Hypothalamus (tissue), 51 donors: ENCODE results near the gene LRRC42.
A peak's percentile ranks its signal among the peaks of the same experiment; 100 is the strongest.
"Not testable (repeated sequence)": the region's sequence is repeated elsewhere in the genome, so short reads cannot be mapped to it uniquely, and the experiment has no call there.

Experiments used
- DNase-seq, 51 donors: peaks; one replicate each; lab custom pipeline; 2025; lab: John Stamatoyannopoulos, UW

LRRC42 gene

GRCh38 chr1:53964109-53964508 is 18.0 kb downstream of the LRRC42 start:
- DNase-seq: peak in 1 of 51 donors; percentile 16

GRCh38 chr1:53966794-53967193 is 20.6 kb downstream of the LRRC42 start:
- no peak for DNase-seq

GRCh38 chr1:53967409-53968124 is 21.4 kb downstream of the LRRC42 start:
- DNase-seq: no peak

- DNase-seq: no peak
Observed at GRCh38 chr1:53968125-53968513, 22.0 kb downstream of the LRRC42 start.

- not testable (repeated sequence) for DNase-seq
Observed at GRCh38 chr1:53969323-53969722, 23.2 kb downstream of the LRRC42 start.

GRCh38 chr1:53971718-53972117 is 25.6 kb downstream of the LRRC42 start:
- DNase-seq: no peak

GRCh38 chr1:53975861-53976260 is 29.7 kb downstream of the LRRC42 start:
- no peak for DNase-seq

GRCh38 chr1:53979712-53980450 is 33.7 kb downstream of the LRRC42 start:
- DNase-seq: no peak

- no peak for DNase-seq
Observed at GRCh38 chr1:53981220-53981619, 35.1 kb downstream of the LRRC42 start.

GRCh38 chr1:53982034-53982762 is 36.0 kb downstream of the LRRC42 start:
- DNase-seq: peak in 11 of 51 donors; percentile 2 to 31 (median 8)

GRCh38 chr1:53982763-53983104 is 36.6 kb downstream of the LRRC42 start:
- DNase-seq: no peak

- no peak for DNase-seq
Observed at GRCh38 chr1:53984726-53985125, 38.6 kb downstream of the LRRC42 start.

GRCh38 chr1:53986458-53986857 is 40.3 kb downstream of the LRRC42 start:
- no peak for DNase-seq

GRCh38 chr1:53987880-53988279 is 41.7 kb downstream of the LRRC42 start:
- DNase-seq: no peak

GRCh38 chr1:53992085-53992874 is 46.1 kb downstream of the LRRC42 start:
- DNase-seq: peak in 4 of 51 donors; percentile 4 to 7 (median 5)

- not testable (repeated sequence) for DNase-seq
Observed at GRCh38 chr1:53994516-53994915, 48.4 kb downstream of the LRRC42 start.

GRCh38 chr1:53995683-53996082 is 49.5 kb downstream of the LRRC42 start:
- no peak for DNase-seq

GRCh38 chr1:53998223-53998622 is 52.1 kb downstream of the LRRC42 start:
- DNase-seq: no peak

- no peak for DNase-seq
Observed at GRCh38 chr1:53999920-54000319, 53.8 kb downstream of the LRRC42 start.

GRCh38 chr1:54001591-54001990 is 55.4 kb downstream of the LRRC42 start:
- no peak for DNase-seq
